Esophagus squamous epithelium (tissue), 5 donors: Measurements from ENCODE around the gene ZC3H7B. TPM values are rescaled to one million over a fixed set of nuclear protein-coding genes. Genes with fewer than 3 reads are reported as not detected.
A peak's percentile ranks its signal among the peaks of the same experiment; 100 is the strongest.

ENCODE experiments used
- DNase-seq: peaks from one replicate; lab custom pipeline; 2025; lab: John Stamatoyannopoulos, UW
- H3K27ac ChIP-seq, 4 donors: fragments of 200-600 bp; sonication (generic); one replicate each; pipeline ENCODE4 v1.5.1; 2016 to 2019; ENCODE audit warnings: mild to moderate bottlenecking in 1 of 4
- H3K27me3 ChIP-seq, 4 donors: fragments of 200-600 bp; sonication (generic); 1 replicate in 3 of 4; 2 replicates in 1 of 4; pipeline versions ENCODE4 v1.5.1 to v1.6.0; 2017 to 2021; ENCODE audit warnings: antibody characterized with exemption in 1 of 4
- H3K36me3 ChIP-seq, 3 donors: fragments of 200-600 bp; sonication (generic); one replicate each; pipeline ENCODE4 v1.5.1; 2016 to 2019
- H3K4me1 ChIP-seq, 3 donors: fragments of 200-600 bp; sonication (generic); one replicate each; pipeline ENCODE4 v1.5.1; 2017 to 2019
- H3K4me3 ChIP-seq, 4 donors: fragments of 200-600 bp; sonication (generic); 1 replicate in 3 of 4; 2 replicates in 1 of 4; pipeline ENCODE4 v1.5.1; 2016 to 2019; ENCODE audit warnings: mild to moderate bottlenecking in 2 of 4, moderate library complexity in 1 of 4
- H3K9me3 ChIP-seq, 3 donors: fragments of 200-600 bp; sonication (generic); one replicate each; pipeline ENCODE4 v1.5.1; 2016 to 2019
- POLR2A ChIP-seq, 4 donors: fragments of 450-650 bp; IDR thresholded peaks; one replicate each; pipeline ENCODE4 v1.6.1; 2017; ENCODE audit warnings: antibody characterized with exemption in 4 of 4, mild to moderate bottlenecking in 4 of 4, moderate library complexity in 3 of 4
- WGBS, 2 donors: methylation state at CpG; one replicate each; pipeline ENCODE4 v1.1.5; 2018; 5-methylcytosine and 5-hydroxymethylcytosine counted together
- intact Hi-C: fragments of 100-400 bp; cut with DNase I; formaldehyde crosslinking; loops from one replicate; pipeline ENCODE4 v1.15.0; 2022
- total RNA-seq, 4 donors: library from RNA; depleted of rRNA; stranded (reverse); fragments of >200 nt; gene quantifications; one replicate each; pipeline ENCODE4 v1.1.0, GENCODE V29; 2016
- TF ChIP-seq, protein P1 (sequence below), 6 experiments: fragments of 450-650 bp in 4 of 6; fragments of 200-600 bp in 2 of 6; sonication (generic) in 2 of 6; IDR thresholded peaks; one replicate each; pipeline ENCODE4 v1.5.1; 2016 to 2019; ENCODE audit warnings: antibody characterized with exemption in 6 of 6, mild to moderate bottlenecking in 4 of 6, moderate library complexity in 4 of 6
- donor health status: DM: yes; HTN: yes; CAD: no.

Gene ZC3H7B
- total RNA-seq, 4 donors from 2014 or later, result 18.7 to 36.8 (median 20.9) TPM

DNA sequence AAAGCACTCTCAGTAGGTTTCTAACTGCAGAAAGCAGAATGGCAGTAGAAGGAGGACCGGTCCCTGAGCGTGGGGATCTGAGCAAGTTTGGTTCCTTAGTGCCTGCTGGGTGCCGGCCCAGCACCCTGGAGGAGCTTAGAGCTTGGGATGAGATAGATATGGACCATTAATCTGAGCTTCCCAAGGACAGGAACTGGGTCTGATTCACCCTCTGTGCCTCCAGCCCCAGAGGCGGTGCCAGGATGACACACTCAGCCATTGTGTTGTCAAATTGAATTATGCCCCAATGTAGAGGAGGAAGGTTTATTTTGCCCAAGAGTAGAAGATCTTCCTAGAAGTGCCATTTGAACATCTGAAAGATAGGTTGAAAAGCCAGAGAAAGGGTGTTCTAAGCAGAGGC lies 4.3 kb downstream of the ZC3H7B start:
- DNase-seq, result no peak
- 42 to 60% methylated on average over 3 of the region's 4 CpGs for WGBS, 2 donors
- intact Hi-C loops, result no loop called here

DNA sequence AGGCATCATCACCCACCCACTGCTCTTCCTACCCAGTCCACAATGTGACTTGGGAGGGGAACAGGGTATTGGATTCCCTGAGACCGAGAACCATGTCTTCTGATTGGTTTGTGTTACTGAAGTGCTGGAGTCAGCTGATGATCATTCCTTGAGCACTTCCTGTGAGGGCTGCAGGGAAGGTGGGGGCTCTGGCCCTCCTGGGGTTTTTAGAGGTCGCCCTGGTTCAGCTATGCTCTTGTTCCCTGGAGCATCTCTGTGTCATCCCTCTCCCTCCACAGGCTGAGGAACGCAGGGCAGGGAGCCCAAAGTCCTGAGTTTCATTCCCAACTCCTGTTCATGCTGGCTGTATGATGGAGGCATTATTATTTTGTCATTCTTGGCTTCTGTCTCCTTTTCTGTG lies 6.7 kb downstream of the ZC3H7B start:
- intact Hi-C loops, result no loop called here

More for the DNA sequence above, 4.3 kb downstream of the ZC3H7B start:
- Histone ChIP-seq H3K27me3 (no peaks in the 10 kb centered on the region), H3K27ac (peak overlapping the region in 3 of 4 donors; percentile 27 to 62 (median 55)), H3K4me1 (peaks cover 24 to 62% (median 28%) of the 10 kb centered on the region in 3 donors), H3K4me3 (no peak overlapping the region), H3K9me3 (no peaks in the 10 kb centered on the region), H3K36me3 (peaks cover 0 to 19% (median 0%) of the 10 kb centered on the region in 3 donors)
- TF ChIP-seq, protein P1, sequence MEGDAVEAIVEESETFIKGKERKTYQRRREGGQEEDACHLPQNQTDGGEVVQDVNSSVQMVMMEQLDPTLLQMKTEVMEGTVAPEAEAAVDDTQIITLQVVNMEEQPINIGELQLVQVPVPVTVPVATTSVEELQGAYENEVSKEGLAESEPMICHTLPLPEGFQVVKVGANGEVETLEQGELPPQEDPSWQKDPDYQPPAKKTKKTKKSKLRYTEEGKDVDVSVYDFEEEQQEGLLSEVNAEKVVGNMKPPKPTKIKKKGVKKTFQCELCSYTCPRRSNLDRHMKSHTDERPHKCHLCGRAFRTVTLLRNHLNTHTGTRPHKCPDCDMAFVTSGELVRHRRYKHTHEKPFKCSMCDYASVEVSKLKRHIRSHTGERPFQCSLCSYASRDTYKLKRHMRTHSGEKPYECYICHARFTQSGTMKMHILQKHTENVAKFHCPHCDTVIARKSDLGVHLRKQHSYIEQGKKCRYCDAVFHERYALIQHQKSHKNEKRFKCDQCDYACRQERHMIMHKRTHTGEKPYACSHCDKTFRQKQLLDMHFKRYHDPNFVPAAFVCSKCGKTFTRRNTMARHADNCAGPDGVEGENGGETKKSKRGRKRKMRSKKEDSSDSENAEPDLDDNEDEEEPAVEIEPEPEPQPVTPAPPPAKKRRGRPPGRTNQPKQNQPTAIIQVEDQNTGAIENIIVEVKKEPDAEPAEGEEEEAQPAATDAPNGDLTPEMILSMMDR (IDR thresholded peaks at IDR 0.05), result no peak
- no peak for TF ChIP-seq POLR2A (IDR thresholded peaks at IDR 0.05)

DNA sequence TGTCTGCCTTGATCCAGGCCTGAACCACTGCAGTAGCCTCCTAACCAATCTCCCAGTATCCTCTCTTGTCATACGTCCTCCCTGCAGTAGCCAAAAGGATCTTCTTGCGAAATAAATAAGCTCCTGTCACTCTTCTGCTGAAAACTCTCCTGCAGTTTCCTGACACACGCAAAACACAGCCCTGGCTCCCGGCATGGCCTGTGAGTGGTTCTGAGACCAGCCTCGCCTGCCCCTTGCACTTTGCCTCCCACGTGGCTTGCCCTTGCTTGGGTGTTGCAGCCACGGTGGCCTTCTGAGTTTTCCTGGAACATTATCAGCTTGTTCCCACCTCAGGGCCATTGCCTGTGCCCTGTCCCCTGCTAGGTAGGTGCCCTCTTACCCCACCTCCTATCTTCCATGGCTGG lies 7.2 kb downstream of the ZC3H7B start:
- Histone ChIP-seq H3K9me3 (no peaks in the 10 kb centered on the region), H3K27ac (peak overlapping the region in 3 of 4 donors; percentile 43 to 73 (median 61)), H3K4me3 (no peak overlapping the region), H3K4me1 (peaks cover 12 to 42% (median 16%) of the 10 kb centered on the region in 3 donors), H3K36me3 (peaks cover 0 to 20% (median 0%) of the 10 kb centered on the region in 3 donors), H3K27me3 (no peaks in the 10 kb centered on the region)
- intact Hi-C loops, result no loop called here
- TF ChIP-seq POLR2A (IDR thresholded peaks at IDR 0.05), result no peak
- TF ChIP-seq, protein P1 (IDR thresholded peaks at IDR 0.05), result no peak
- no peak for DNase-seq
- WGBS, 2 donors, result 57 to 64% methylated on average over 6 to 7 of the region's 7 CpGs

More for the DNA sequence above, 6.7 kb downstream of the ZC3H7B start:
- H3K27ac ChIP-seq, result peak overlapping the region in 3 of 4 donors; percentile 43 to 73 (median 61)
- no peaks in the 10 kb centered on the region for H3K27me3 ChIP-seq
- no peaks in the 10 kb centered on the region for H3K9me3 ChIP-seq
- H3K4me3 ChIP-seq, result no peak overlapping the region
- TF ChIP-seq, protein P1 (IDR thresholded peaks at IDR 0.05), result no peak
- H3K4me1 ChIP-seq, result peaks cover 12 to 47% (median 17%) of the 10 kb centered on the region in 3 donors
- DNase-seq, result no peak
- peaks cover 0 to 20% (median 0%) of the 10 kb centered on the region in 3 donors for H3K36me3 ChIP-seq
- 51 to 77% methylated on average over 2 to 3 of the region's 3 CpGs for WGBS, 2 donors

DNA sequence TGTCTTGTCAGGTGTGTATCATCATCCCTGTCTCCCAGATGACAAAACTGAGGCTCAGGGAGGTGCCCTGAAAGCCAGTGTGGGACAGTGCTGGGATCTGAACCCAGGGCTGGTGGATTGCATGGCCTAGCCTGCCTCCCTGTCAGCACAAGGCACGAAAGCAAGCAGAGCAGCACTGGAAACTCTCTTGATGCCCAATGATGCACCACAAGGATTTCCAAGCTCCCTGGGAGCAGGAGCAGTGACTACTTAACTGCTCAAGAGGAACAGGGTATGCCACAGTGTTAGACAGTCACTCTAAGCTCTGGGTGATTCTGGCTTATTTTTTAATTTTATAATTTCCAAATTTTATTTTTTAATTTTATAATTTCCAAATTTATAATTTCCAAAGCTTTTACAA lies 9.0 kb downstream of the ZC3H7B start:
- 86% methylated on average over 1 of the region's 1 CpG; no CpG with 5 or more reads in 1 of the 2 donors for WGBS, 2 donors
- no peak overlapping the region for H3K27ac ChIP-seq
- no peaks in the 10 kb centered on the region for H3K27me3 ChIP-seq
- intact Hi-C loops, result no loop called here
- TF ChIP-seq, protein P1 (IDR thresholded peaks at IDR 0.05), result no peak
- no peak for TF ChIP-seq POLR2A (IDR thresholded peaks at IDR 0.05)
- no peak overlapping the region for H3K4me3 ChIP-seq
- H3K9me3 ChIP-seq, result no peaks in the 10 kb centered on the region
- peaks cover 10 to 26% (median 13%) of the 10 kb centered on the region in 3 donors for H3K4me1 ChIP-seq
- DNase-seq, result no peak
- H3K36me3 ChIP-seq, result peaks cover 0 to 26% (median 0%) of the 10 kb centered on the region in 3 donors

DNA sequence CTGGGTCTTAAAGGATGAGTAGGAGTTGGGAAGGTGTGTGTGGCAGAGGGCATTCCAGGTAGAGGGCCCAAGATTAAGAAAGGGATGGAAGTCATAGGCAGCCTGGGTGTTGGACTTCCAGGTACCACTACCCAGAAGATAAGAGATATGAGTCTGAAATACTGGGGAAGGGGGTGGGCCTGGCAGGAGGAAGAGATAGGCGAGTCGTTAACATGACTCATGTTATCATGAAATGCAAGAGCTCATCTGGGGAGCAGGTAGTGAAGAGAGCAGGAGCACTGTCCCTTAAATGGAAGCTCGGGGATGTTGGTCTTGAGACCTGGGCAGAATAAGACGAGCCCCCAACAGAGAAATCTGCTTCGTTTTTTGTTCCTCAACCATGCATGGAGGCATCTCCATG lies 10.2 kb downstream of the ZC3H7B start:
- no peak overlapping the region for H3K27ac ChIP-seq
- peaks cover 7 to 18% (median 11%) of the 10 kb centered on the region in 3 donors for H3K4me1 ChIP-seq
- DNase-seq, result no peak
- WGBS, 2 donors, result 77 to 81% methylated on average over 5 of the region's 5 CpGs
- intact Hi-C loops, result no loop called here
- H3K4me3 ChIP-seq, result no peak overlapping the region
- no peaks in the 10 kb centered on the region for H3K27me3 ChIP-seq
- TF ChIP-seq POLR2A (IDR thresholded peaks at IDR 0.05), result no peak
- TF ChIP-seq, protein P1 (IDR thresholded peaks at IDR 0.05), result no peak
- peaks cover 0 to 38% (median 0%) of the 10 kb centered on the region in 3 donors for H3K36me3 ChIP-seq
- H3K9me3 ChIP-seq, result no peaks in the 10 kb centered on the region
